Measurements from ENCODE around the gene RNF157.

- no peak for TF ChIP-seq ZNF449 (tag by site-specific recombination; IDR thresholded peaks at IDR 0.05)
- no peak for TF ChIP-seq SCRT1 (tag by site-specific recombination; IDR thresholded peaks at IDR 0.05; ENCODE audit: borderline replicate concordance)
- no peak for TF ChIP-seq CTCF (tag by site-specific recombination; IDR thresholded peaks at IDR 0.05)
- TF ChIP-seq ZNF664 (tag by site-specific recombination; IDR thresholded peaks at IDR 0.05), result no peak
- no peak for TF ChIP-seq ZSCAN5A (tag by site-specific recombination; IDR thresholded peaks at IDR 0.05)
- TF ChIP-seq ZNF121 (tag by site-specific recombination; IDR thresholded peaks at IDR 0.05), result no peak
- no peak for TF ChIP-seq ZNF292 (tag by site-specific recombination; IDR thresholded peaks at IDR 0.05; ENCODE audit: borderline replicate concordance, low read depth)
- TF ChIP-seq ZNF433 (tag by site-specific recombination; IDR thresholded peaks at IDR 0.05; ENCODE audit: low read depth), result no peak
- no peak for TF ChIP-seq SP3 (tag by site-specific recombination; IDR thresholded peaks at IDR 0.05)
- TF ChIP-seq REST (tag by site-specific recombination; IDR thresholded peaks at IDR 0.05), result no peak
- no peak for TF ChIP-seq FEZF1 (tag by site-specific recombination; IDR thresholded peaks at IDR 0.05)
- no peak for TF ChIP-seq ZNF23 (tag by site-specific recombination; IDR thresholded peaks at IDR 0.05; ENCODE audit: borderline replicate concordance)
Observed at GRCh38 chr17:76125922-76126321, 114.4 kb downstream of the RNF157 start.

Measured in HEK293 (cell line).